SH-SY5Y (cell line): ENCODE results near the gene NKTR.

Experiments used
- GATA2 ChIP-seq: IDR thresholded peaks from 2 replicates; pipeline ENCODE4 v1.6.1; 2011; ENCODE audit warnings: mild to moderate bottlenecking, low read depth, low read length
- GATA3 ChIP-seq: IDR thresholded peaks from 2 replicates; pipeline ENCODE4 v1.6.1; 2011; ENCODE audit warnings: low read depth, mild to moderate bottlenecking, low read length, moderate library complexity

The NKTR gene

GRCh38 chr3:42696356-42697288, 96.1 kb downstream of the NKTR start:
- TF ChIP-seq GATA2 (no peak), GATA3 (no peak)

- TF ChIP-seq GATA3: no peak
Measured at GRCh38 chr3:42697289-42698051, 97.0 kb downstream of the NKTR start.
